H1 (cell line): Measurements from ENCODE around the gene NME4. TPM values are rescaled to one million over a fixed set of nuclear protein-coding genes. Genes with fewer than 3 reads are reported as not detected.

Experiments used
- CTCF ChIA-PET: fragments of 300-600 bp; sonication (Branson Sonifier 250); formaldehyde crosslinking; loops from one replicate; lab custom pipeline; 2021; ENCODE audit not compliant: partially characterized antibody; lab: Charles Lee
- POLR2A ChIA-PET: fragments of 300-600 bp; sonication (Branson Sonifier 250); formaldehyde crosslinking; loops from one replicate; lab custom pipeline; 2021; ENCODE audit warnings: inconsistent platforms; ENCODE audit not compliant: partially characterized antibody; lab: Charles Lee
- DNase-seq, 2 experiments: peaks; one replicate each; pipeline versions ENCODE4 v3.0.0 to v3.0.0-alpha.2; 2010 to 2022; ENCODE audit warnings: low spot score in 2 of 2, low read depth in 1 of 2, mixed read lengths in 1 of 2
- FAIRE-seq: peaks from 2 replicates; lab custom pipeline; 2011; peaks lifted over from hg19 to GRCh38; lab: Jason Lieb, UNC
- H2AFZ ChIP-seq: 2 replicates; pipeline ENCODE4 v1.8.1; 2012; ENCODE audit warnings: low read length, inconsistent platforms
- H2AK5ac ChIP-seq: 2 replicates; pipeline ENCODE4 v1.6.1; 2013; ENCODE audit warnings: low read depth, low read length
- H2BK120ac ChIP-seq: replicated peaks from 2 replicates; pipeline ENCODE3; 2013; ENCODE audit warnings: low read depth, low read length, inconsistent platforms
- H2BK12ac ChIP-seq: 2 replicates; pipeline ENCODE4 v1.6.1; 2013; ENCODE audit warnings: low read depth, low read length
- H2BK15ac ChIP-seq: 2 replicates; pipeline ENCODE4 v1.6.1; 2013; ENCODE audit warnings: low read length
- H2BK20ac ChIP-seq: 2 replicates; pipeline ENCODE4 v1.6.1; 2013; ENCODE audit warnings: low read length
- H2BK5ac ChIP-seq: 2 replicates; pipeline ENCODE4 v1.6.1; 2013; ENCODE audit warnings: low read depth, low read length
- H3K14ac ChIP-seq: 2 replicates; pipeline ENCODE4 v1.6.1; 2013; ENCODE audit warnings: inconsistent platforms; ENCODE audit not compliant: insufficient read length
- H3K18ac ChIP-seq: 2 replicates; pipeline ENCODE4 v1.6.1; 2013; ENCODE audit warnings: low read length; ENCODE audit errors: extremely low read depth
- H3K23ac ChIP-seq: 2 replicates; pipeline ENCODE4 v1.6.1; 2013; ENCODE audit warnings: inconsistent platforms; ENCODE audit not compliant: insufficient read length
- H3K23me2 ChIP-seq: 2 replicates; pipeline ENCODE4 v1.6.1; 2013; ENCODE audit warnings: low read depth, low read length
- H3K27ac ChIP-seq: 2 replicates; pipeline ENCODE4 v1.6.1; 2011; ENCODE audit warnings: low read depth, low read length, inconsistent platforms
- H3K27me3 ChIP-seq, 4 experiments: replicated peaks in 1 of 4; 1 replicate in 1 of 4; 2 replicates in 3 of 4; pipeline versions ENCODE4 v1.6.1 to v1.8.1; 2011 to 2013; ENCODE audit warnings: low read length in 3 of 4, mild to moderate bottlenecking in 3 of 4, inconsistent platforms in 2 of 4, mixed read lengths in 2 of 4, moderate library complexity in 1 of 4; ENCODE audit not compliant: control insufficient read depth in 3 of 4, insufficient read depth in 3 of 4; ENCODE audit errors: extremely low read depth in 1 of 4
- H3K36me3 ChIP-seq, 4 experiments: 2 replicates each; pipeline versions ENCODE4 v1.6.1 to v1.8.1; 2011 to 2013; ENCODE audit warnings: mild to moderate bottlenecking in 4 of 4, low read length in 3 of 4, moderate library complexity in 2 of 4, control low read depth in 1 of 4, inconsistent platforms in 1 of 4; ENCODE audit not compliant: insufficient read depth in 4 of 4, control insufficient read depth in 2 of 4
- H3K4ac ChIP-seq: replicated peaks from 2 replicates; pipeline ENCODE3; 2013; ENCODE audit warnings: low read length, low read depth, mixed read lengths, inconsistent platforms; ENCODE audit not compliant: insufficient read length
- H3K4me1 ChIP-seq, 4 experiments: replicated peaks in 1 of 4; 1 replicate in 1 of 4; 2 replicates in 3 of 4; pipeline versions ENCODE4 v1.6.1 to v1.8.1; 2011 to 2013; ENCODE audit warnings: low read length in 3 of 4, inconsistent platforms in 2 of 4, mixed read lengths in 1 of 4; ENCODE audit not compliant: insufficient read depth in 4 of 4, control insufficient read depth in 3 of 4
- H3K4me2 ChIP-seq, 2 experiments: 2 replicates each; pipeline versions ENCODE4 v1.6.1 to v1.8.1; 2011 to 2013; ENCODE audit warnings: low read depth in 2 of 2, low read length in 2 of 2, control low read depth in 1 of 2, inconsistent platforms in 1 of 2, mild to moderate bottlenecking in 1 of 2; ENCODE audit not compliant: insufficient read depth in 1 of 2
- H3K4me3 ChIP-seq, 4 experiments: fragments of 200-600, 300-600 bp in 1 of 4; sonication (generic), shearing (Covaris generic), sonication (Bioruptor Twin) in 1 of 4; 2 replicates each; pipeline versions ENCODE4 v1.5.1 to v1.8.1; 2011 to 2016; ENCODE audit warnings: low read length in 4 of 4, low read depth in 3 of 4, control low read depth in 2 of 4, inconsistent platforms in 2 of 4, mild to moderate bottlenecking in 2 of 4, mixed read lengths in 1 of 4, moderate library complexity in 1 of 4; ENCODE audit not compliant: insufficient read depth in 2 of 4; ENCODE audit errors: extremely low read depth in 1 of 4
- H3K56ac ChIP-seq: replicated peaks from 2 replicates; pipeline ENCODE3; 2013; ENCODE audit warnings: low read depth, mild to moderate bottlenecking, mixed read lengths, low read length, inconsistent platforms; ENCODE audit not compliant: insufficient read length
- H3K79me1 ChIP-seq: 2 replicates; pipeline ENCODE4 v1.6.1; 2013; ENCODE audit warnings: low read depth, low read length, control low read depth
- H3K79me2 ChIP-seq, 2 experiments: 2 replicates each; pipeline versions ENCODE4 v1.6.1 to v1.8.1; 2012 to 2013; ENCODE audit warnings: low read length in 2 of 2, mild to moderate bottlenecking in 2 of 2, inconsistent platforms in 1 of 2; ENCODE audit not compliant: insufficient read depth in 2 of 2, control insufficient read depth in 1 of 2
- H3K9ac ChIP-seq, 4 experiments: replicated peaks in 1 of 4; 1 replicate in 1 of 4; 2 replicates in 3 of 4; pipeline versions ENCODE4 v1.6.1 to v1.8.1; 2011 to 2013; ENCODE audit warnings: low read depth in 3 of 4, low read length in 3 of 4, control low read depth in 2 of 4, mild to moderate bottlenecking in 2 of 4, moderate library complexity in 2 of 4, inconsistent platforms in 1 of 4; ENCODE audit errors: extremely low read depth in 1 of 4
- H3K9me3 ChIP-seq, 2 experiments: 2 replicates each; pipeline versions ENCODE4 v1.6.1 to v1.8.1; 2012 to 2013; ENCODE audit warnings: mild to moderate bottlenecking in 2 of 2, moderate library complexity in 2 of 2, control low read depth in 1 of 2, inconsistent platforms in 1 of 2, low read depth in 1 of 2, low read length in 1 of 2, mixed read lengths in 1 of 2; ENCODE audit not compliant: insufficient read depth in 2 of 2
- H4K20me1 ChIP-seq, 2 experiments: replicated peaks in 1 of 2; 2 replicates each; pipeline versions ENCODE3 to v1.8.1; 2011 to 2013; ENCODE audit warnings: inconsistent platforms in 2 of 2, low read length in 2 of 2, mild to moderate bottlenecking in 1 of 2; ENCODE audit not compliant: insufficient read depth in 2 of 2, control insufficient read depth in 1 of 2
- H4K5ac ChIP-seq: 2 replicates; pipeline ENCODE4 v1.6.1; 2013; ENCODE audit warnings: low read length, low read depth, mixed read lengths, inconsistent platforms; ENCODE audit not compliant: insufficient read length
- H4K8ac ChIP-seq: 2 replicates; pipeline ENCODE4 v1.8.0; 2013; ENCODE audit warnings: mild to moderate bottlenecking, moderate library complexity, low read length, inconsistent platforms; ENCODE audit not compliant: insufficient read depth; ENCODE audit errors: extremely low read depth
- H4K91ac ChIP-seq: replicated peaks from 2 replicates; pipeline ENCODE3; 2013; ENCODE audit warnings: low read length, mixed read lengths, inconsistent platforms; ENCODE audit not compliant: insufficient read length
- BACH1 ChIP-seq: IDR thresholded peaks from 2 replicates; pipeline ENCODE4 v1.6.1; 2012; ENCODE audit warnings: low read length, improper control_type of control experiment
- CEBPB ChIP-seq: IDR thresholded peaks from 2 replicates; pipeline ENCODE4 v1.6.1; 2012; ENCODE audit warnings: low read depth, low read length
- CHD1 ChIP-seq: IDR thresholded peaks from 2 replicates; pipeline ENCODE4 v1.6.1; 2012; ENCODE audit warnings: low read depth, low read length, improper control_type of control experiment
- CTBP2 ChIP-seq: IDR thresholded peaks from 2 replicates; pipeline ENCODE4 v1.7.0; 2011; ENCODE audit warnings: borderline replicate concordance, mild to moderate bottlenecking, moderate library complexity, mixed read lengths, low read length; ENCODE audit not compliant: insufficient read depth, insufficient read length
- HDAC6 ChIP-seq: IDR thresholded peaks from one replicate; pipeline ENCODE4 v1.7.1; 2012; ENCODE audit warnings: low read depth, mild to moderate bottlenecking, inconsistent platforms, low read length, moderate library complexity
- JUN ChIP-seq: IDR thresholded peaks from 2 replicates; pipeline ENCODE4 v1.6.1; 2011; ENCODE audit warnings: low read depth, mild to moderate bottlenecking, improper control_type of control experiment, low read length
- KDM4A ChIP-seq: IDR thresholded peaks from one replicate; pipeline ENCODE4 v1.7.1; 2012; ENCODE audit warnings: low read depth, mild to moderate bottlenecking, moderate library complexity, low read length, inconsistent platforms; ENCODE audit not compliant: severe bottlenecking
- NANOG ChIP-seq: IDR thresholded peaks from 2 replicates; pipeline ENCODE4 v1.6.1; 2011; ENCODE audit warnings: low read length, low read depth, mild to moderate bottlenecking, inconsistent platforms; ENCODE audit not compliant: insufficient read depth, poor library complexity, severe bottlenecking
- RXRA ChIP-seq: IDR thresholded peaks from 2 replicates; pipeline ENCODE4 v1.6.1; 2011; ENCODE audit warnings: low read depth, mild to moderate bottlenecking, low read length, moderate library complexity; ENCODE audit not compliant: insufficient read depth
- SIRT6 ChIP-seq: IDR thresholded peaks from one replicate; pipeline ENCODE4 v1.7.1; 2012; ENCODE audit warnings: low read length, inconsistent platforms
- ZNF274 ChIP-seq: IDR thresholded peaks from 2 replicates; pipeline ENCODE4 v1.7.0; 2012; ENCODE audit warnings: low read length, borderline replicate concordance; ENCODE audit errors: extremely low read depth
- WGBS, 2 experiments: shearing (Covaris generic) in 1 of 2; methylation state at CpG; one replicate each; pipeline versions ENCODE4 v1.1.6 to v1.1.7; 2013 to 2015; ENCODE audit warnings: low lambda C conversion rate in 2 of 2, mixed read lengths in 2 of 2, inconsistent platforms in 1 of 2, low coverage in 1 of 2, missing lambda C conversion rate in 1 of 2; ENCODE audit not compliant: insufficient replicate concordance in 2 of 2, insufficient coverage in 1 of 2, insufficient read length in 1 of 2; ENCODE audit errors: extremely low coverage in 1 of 2, missing lambda C conversion rate in 1 of 2; 5-methylcytosine and 5-hydroxymethylcytosine counted together
- polyA plus RNA-seq, 7 experiments: library from polyadenylated mRNA; depleted of rRNA in 3 of 7; stranded (reverse) in 5 of 7; unstranded in 2 of 7; fragments of >200 nt in 5 of 7; fragments of 200-250 nt in 2 of 7; gene quantifications; 1 replicate in 5 of 7; 2 replicates in 1 of 7; 4 replicates in 1 of 7; pipeline versions ENCODE4 v1.2.1 to v1.2.3, GENCODE V29; 2011 to 2013; ENCODE audit warnings: missing spikeins in 2 of 7, mixed read lengths in 2 of 7
- total RNA-seq: library from RNA; stranded (reverse); fragmentation: NEBNext Ultra II Directional; extraction: Animal tissue kit (Norgen Biotek cat#: 25700); gene quantifications from 2 replicates; pipeline ENCODE4 v1.2.1, GENCODE V29; 2021

Gene NME4
- total and polyA plus RNA-seq, 2 of the 8 experiments (the other 6 are each of a cell fraction or from before 2014, with no cell fraction given): 408 to 863 TPM

DNA sequence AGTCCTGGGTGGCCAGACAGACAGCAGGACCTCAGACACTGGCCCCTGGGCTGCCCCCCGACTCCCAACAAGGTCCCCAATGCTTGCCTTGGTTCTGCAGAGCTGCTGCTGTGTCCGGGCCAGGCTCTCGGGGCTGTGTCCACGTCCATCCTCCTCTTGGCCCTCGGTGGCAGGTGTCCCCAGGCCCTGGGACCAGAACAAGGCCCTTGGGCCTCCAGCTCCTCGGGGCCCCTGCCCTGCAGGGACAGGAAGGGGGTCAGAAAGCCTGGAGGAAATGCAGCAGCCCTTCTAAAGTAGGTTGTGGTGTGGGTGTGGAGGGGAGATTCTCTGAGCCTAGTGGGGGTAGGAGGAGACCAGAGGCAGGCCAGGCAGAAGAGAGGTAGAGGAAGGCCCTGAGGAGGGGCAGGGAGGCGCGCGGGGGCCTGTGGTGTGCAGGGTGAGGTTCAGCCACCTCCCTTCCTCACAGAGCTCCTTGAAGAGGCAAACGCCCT lies 42.0 kb upstream of the NME4 start:
- WGBS, 2 experiments: 86% methylated on average over 8 of the region's 10 CpGs; no CpG with 5 or more reads in 1 of the 2 experiments

More for the DNA sequence above, 42.0 kb upstream of the NME4 start:
- H2BK5ac ChIP-seq: no peak overlapping the region
- POLR2A ChIA-PET: interaction anchor here (1.2 to 2.6 kb wide), 3 partner anchors 8 to 46 kb away, joined by 3 to 7 read pairs (median 6); no protein-coding TSS in a partner anchor
- peaks cover 4% of the 10 kb centered on the region; the same call in 1 of the 2 replicates for H3K79me1 ChIP-seq
- no peak overlapping the region for H2AK5ac ChIP-seq
- peaks cover 1 to 10% of the 10 kb centered on the region in 2 experiments for H4K20me1 ChIP-seq
- H3K14ac ChIP-seq: no peak overlapping the region
- H2BK15ac ChIP-seq: no peak overlapping the region
- H3K27ac ChIP-seq: no peak overlapping the region
- H2BK20ac ChIP-seq: no peak overlapping the region
- H3K18ac ChIP-seq: no peak overlapping the region
- H4K5ac ChIP-seq: no peak overlapping the region
- no peak overlapping the region for H3K23ac ChIP-seq
- no peak overlapping the region for H2BK120ac ChIP-seq
- TF ChIP-seq ZNF274 (no peak), JUN (no peak), KDM4A (no peak), RXRA (no peak), CTBP2 (no peak), HDAC6 (no peak), SIRT6 (no peak), NANOG (no peak), CEBPB (no peak), CHD1 (no peak), BACH1 (no peak)
- TF ChIP-seq, all 59 proteins: peak for 0
- H3K4me2 ChIP-seq: no peak overlapping the region
- H3K36me3 ChIP-seq: 0 out of 8 replicates have a peak, but pooled peaks cover 0 to 3% (median 0%) of the 10 kb centered on the region in 4 experiments
- no peak for DNase-seq
- no peak overlapping the region for H3K9ac ChIP-seq
- 0 out of 2 replicates have a peak overlapping the region, but pooled peaks have one; percentile 60 for H2BK12ac ChIP-seq
- H3K4ac ChIP-seq: no peak overlapping the region
- no peak overlapping the region for H4K91ac ChIP-seq
- H3K79me2 ChIP-seq: peaks cover 3 to 18% of the 10 kb centered on the region in 2 experiments; a peak in 3 of 4 replicates
- no peak overlapping the region for H2AFZ ChIP-seq
- H3K27me3 ChIP-seq: no peaks in the 10 kb centered on the region
- H3K23me2 ChIP-seq: peaks cover 7% of the 10 kb centered on the region; the same call in 1 of the 2 replicates
- no peak overlapping the region for H4K8ac ChIP-seq
- no peaks in the 10 kb centered on the region for H3K9me3 ChIP-seq
- CTCF ChIA-PET: interaction anchor here (0.6 to 1.8 kb wide), 4 partner anchors 103 to 220 kb away, joined by 3 to 5 read pairs (median 4); no protein-coding TSS in a partner anchor
- H3K56ac ChIP-seq: no peak overlapping the region
- FAIRE-seq: no peak
- peaks cover 0 to 4% (median 2%) of the 10 kb centered on the region in 4 experiments; a peak in 3 of 7 replicates for H3K4me1 ChIP-seq
- H3K4me3 ChIP-seq: no peak overlapping the region
